Measurements from ENCODE around the gene SCLY. TPM values are rescaled to one million over a fixed set of nuclear protein-coding genes. Genes with fewer than 3 reads are reported as not detected.

Gene SCLY
- polyA plus RNA-seq, 1 of the 3 experiments (the other 2 are of a cell fraction), result 20.9 TPM

GRCh38 chr2:238145046-238145445 is 84.2 kb downstream of the SCLY start:
- H3K27me3 ChIP-seq (ENCODE audit: insufficient read depth), result no peaks in the 10 kb centered on the region
- H3K27ac ChIP-seq (ENCODE audit: low read depth in 2 of 2, low read length in 1 of 2), result no peak overlapping the region
- H3K9me3 ChIP-seq, result no peaks in the 10 kb centered on the region
- H3K9ac ChIP-seq, result no peak overlapping the region
- no peak overlapping the region for H2AFZ ChIP-seq (ENCODE audit: low read depth)
- no peaks in the 10 kb centered on the region for H3K9me2 ChIP-seq
- no peaks in the 10 kb centered on the region for H3K36me3 ChIP-seq (replicated peaks in 1 of 2; ENCODE audit: control insufficient read depth in 1 of 2, insufficient read depth in 2 of 2, low read length in 1 of 2)
- peaks cover 9 to 10% of the 10 kb centered on the region in 2 experiments; a peak in 3 of 4 replicates for H3K4me1 ChIP-seq (ENCODE audit: control insufficient read depth in 1 of 2, insufficient read depth in 2 of 2, low read depth in 1 of 2, low read length in 1 of 2)
- ChIA-PET POLR2A (no interaction called here), CTCF (interaction anchor here (2.0 kb wide), 1 partner anchor 15 kb away, joined by 4 read pairs; no protein-coding TSS in a partner anchor)
- no peaks in the 10 kb centered on the region for H3K79me2 ChIP-seq (ENCODE audit: insufficient read depth)
- H3F3A ChIP-seq (replicated peaks; ENCODE audit: insufficient read depth), result no peaks in the 10 kb centered on the region
- DNase-seq, result no peak
- H3K4me2 ChIP-seq, result no peak overlapping the region
- WGBS (ENCODE audit: low lambda C conversion rate), result 90% methylated on average over 1 of the region's 12 CpGs
- no peaks in the 10 kb centered on the region for H4K20me1 ChIP-seq (ENCODE audit: insufficient read depth)
- H3K4me3 ChIP-seq (ENCODE audit: low read depth in 2 of 2, low read length in 1 of 2), result no peak overlapping the region
- TF ChIP-seq NFIC (IDR thresholded peaks at IDR 0.05; ENCODE audit: borderline replicate concordance), result no peak
- TF ChIP-seq TCF12 (IDR thresholded peaks at IDR 0.05), result no peak
- TF ChIP-seq YY1 (IDR thresholded peaks at IDR 0.05; ENCODE audit: low read depth), result no peak
- no peak for TF ChIP-seq POLR2AphosphoS5 (IDR thresholded peaks at IDR 0.05; ENCODE audit: low read depth, low read length)
- TF ChIP-seq FOSL2 (IDR thresholded peaks at IDR 0.05; ENCODE audit: borderline replicate concordance, low read depth), result no peak
- no peak for TF ChIP-seq TEAD4 (IDR thresholded peaks at IDR 0.05; ENCODE audit: borderline replicate concordance, insufficient read depth)
- TF ChIP-seq SIN3A (IDR thresholded peaks at IDR 0.05; ENCODE audit: borderline replicate concordance, low read depth, low read length), result no peak
- no peak for TF ChIP-seq IRF3 (IDR thresholded peaks at IDR 0.05; ENCODE audit: low read depth, low read length)
- TF ChIP-seq CHD2 (IDR thresholded peaks at IDR 0.05; ENCODE audit: low read length, partially characterized antibody), result no peak
- no peak for TF ChIP-seq JUND (IDR thresholded peaks at IDR 0.05)
- TF ChIP-seq TAF1 (IDR thresholded peaks at IDR 0.05; ENCODE audit: borderline replicate concordance, low read depth, low read length), result no peak

- CTCF ChIA-PET, result interaction anchor here (2.0 kb wide), 1 partner anchor 14 kb away, joined by 4 read pairs; no protein-coding TSS in a partner anchor
Observed at GRCh38 chr2:238145851-238146250, 85.0 kb downstream of the SCLY start.

More at GRCh38 chr2:238145851-238146250, 85.0 kb downstream of the SCLY start:
- DNase-seq, result no peak
- H3K27ac ChIP-seq (ENCODE audit: low read depth in 2 of 2, low read length in 1 of 2), result no peak overlapping the region
- H3K9me3 ChIP-seq, result no peaks in the 10 kb centered on the region
- no peaks in the 10 kb centered on the region for H4K20me1 ChIP-seq (ENCODE audit: insufficient read depth)
- no peaks in the 10 kb centered on the region for H3F3A ChIP-seq (replicated peaks; ENCODE audit: insufficient read depth)
- H3K4me2 ChIP-seq, result no peak overlapping the region
- WGBS (ENCODE audit: low lambda C conversion rate), result 90% methylated on average over 4 of the region's 12 CpGs
- TF ChIP-seq RCOR1 (IDR thresholded peaks at IDR 0.05; ENCODE audit: low read length) (no peak), CTCF (IDR thresholded peaks at IDR 0.05) (no peak), EZH2phosphoT487 (IDR thresholded peaks at IDR 0.05; ENCODE audit: borderline replicate concordance, low read depth) (no peak), TEAD4 (IDR thresholded peaks at IDR 0.05; ENCODE audit: borderline replicate concordance, insufficient read depth) (no peak), SMC3 (IDR thresholded peaks at IDR 0.05; ENCODE audit: low read depth, low read length) (no peak), ZBTB33 (IDR thresholded peaks at IDR 0.05; ENCODE audit: borderline replicate concordance, low read depth) (no peak), EP300 (IDR thresholded peaks at IDR 0.05; ENCODE audit: borderline replicate concordance in 1 of 2, low read depth in 1 of 2, low read length in 1 of 2) (no peak), RXRA (IDR thresholded peaks at IDR 0.05; ENCODE audit: borderline replicate concordance, low read depth) (no peak), MEF2A (IDR thresholded peaks at IDR 0.05; ENCODE audit: borderline replicate concordance, low read depth) (no peak), POLR2AphosphoS5 (IDR thresholded peaks at IDR 0.05; ENCODE audit: low read depth, low read length) (no peak), TCF12 (IDR thresholded peaks at IDR 0.05) (no peak), USF1 (IDR thresholded peaks at IDR 0.05; ENCODE audit: borderline replicate concordance, low read depth) (no peak), FOXJ3 (CRISPR knock-in tag; IDR thresholded peaks at IDR 0.05) (no peak)
- no peak overlapping the region for H3K4me3 ChIP-seq (ENCODE audit: low read depth in 2 of 2, low read length in 1 of 2)
- H3K4me1 ChIP-seq (ENCODE audit: control insufficient read depth in 1 of 2, insufficient read depth in 2 of 2, low read depth in 1 of 2, low read length in 1 of 2), result peaks cover 10% of the 10 kb centered on the region in 2 experiments; a peak in 3 of 4 replicates
- no peaks in the 10 kb centered on the region for H3K27me3 ChIP-seq (ENCODE audit: insufficient read depth)
- H3K79me2 ChIP-seq (ENCODE audit: insufficient read depth), result no peaks in the 10 kb centered on the region
- POLR2A ChIA-PET, result no interaction called here
- H3K36me3 ChIP-seq (replicated peaks in 1 of 2; ENCODE audit: control insufficient read depth in 1 of 2, insufficient read depth in 2 of 2, low read length in 1 of 2), result no peaks in the 10 kb centered on the region
- H3K9me2 ChIP-seq, result no peaks in the 10 kb centered on the region
- no peak overlapping the region for H2AFZ ChIP-seq (ENCODE audit: low read depth)
- no peak overlapping the region for H3K9ac ChIP-seq

All from SK-N-SH (cell line).